Mononuclear cell (primary cell): ENCODE results near the gene VTI1A. TPM values are rescaled to one million over a fixed set of nuclear protein-coding genes. Genes with fewer than 3 reads are reported as not detected.
"Not testable (repeated sequence)": the region's sequence is repeated elsewhere in the genome, so short reads cannot be mapped to it uniquely, and the experiment has no call there.

Experiments used
- H3K27me3 ChIP-seq: 2 replicates; pipeline ENCODE4 v1.6.0; 2011; ENCODE audit warnings: low read length, control low read depth; ENCODE audit not compliant: insufficient read depth
- H3K4me1 ChIP-seq: 2 replicates; pipeline ENCODE4 v1.5.1; 2011; ENCODE audit warnings: mild to moderate bottlenecking, low read length, control low read depth; ENCODE audit not compliant: insufficient read depth
- H3K4me3 ChIP-seq: 2 replicates; pipeline ENCODE4 v1.5.1; 2011; ENCODE audit warnings: mild to moderate bottlenecking, low read length, moderate library complexity
- H3K9me3 ChIP-seq: 2 replicates; pipeline ENCODE4 v1.5.1; 2011; ENCODE audit warnings: low read depth, mild to moderate bottlenecking, control low read depth, low read length
- total RNA-seq: library from RNA; depleted of rRNA; stranded (reverse); fragments of >200 nt; gene quantifications from one replicate; pipeline ENCODE4 v1.2.3, GENCODE V29; 2012

The VTI1A gene
- total RNA-seq, 1 donor = 65.4 TPM

GRCh38 chr10:112590786-112591185, 143.8 kb downstream of the VTI1A start:
- H3K9me3 ChIP-seq, H3K4me1 ChIP-seq, H3K27me3 ChIP-seq, H3K4me3 ChIP-seq: not testable (repeated sequence)

GRCh38 chr10:112593023-112593422, 146.0 kb downstream of the VTI1A start:
- Histone ChIP-seq H3K9me3 (no peaks in the 10 kb centered on the region), H3K4me1 (no peaks in the 10 kb centered on the region), H3K27me3 (no peaks in the 10 kb centered on the region), H3K4me3 (no peak overlapping the region)

GRCh38 chr10:112601214-112602090, 154.4 kb downstream of the VTI1A start:
- Histone ChIP-seq H3K4me1 (no peaks in the 10 kb centered on the region), H3K4me3 (no peak overlapping the region), H3K9me3 (no peaks in the 10 kb centered on the region), H3K27me3 (no peaks in the 10 kb centered on the region)

- no peaks in the 10 kb centered on the region for H3K27me3 ChIP-seq
- no peak overlapping the region for H3K4me3 ChIP-seq
- H3K4me1 ChIP-seq = no peaks in the 10 kb centered on the region
- H3K9me3 ChIP-seq = no peaks in the 10 kb centered on the region
Measured at GRCh38 chr10:112603062-112603461, 156.0 kb downstream of the VTI1A start.

- Histone ChIP-seq H3K4me3 (no peak overlapping the region), H3K4me1 (no peaks in the 10 kb centered on the region), H3K9me3 (no peaks in the 10 kb centered on the region), H3K27me3 (no peaks in the 10 kb centered on the region)
Measured at GRCh38 chr10:112605063-112605462, 158.0 kb downstream of the VTI1A start.

GRCh38 chr10:112607506-112607905, 160.5 kb downstream of the VTI1A start:
- no peaks in the 10 kb centered on the region for H3K27me3 ChIP-seq
- H3K4me3 ChIP-seq = no peak overlapping the region
- H3K9me3 ChIP-seq = no peaks in the 10 kb centered on the region
- no peaks in the 10 kb centered on the region for H3K4me1 ChIP-seq

GRCh38 chr10:112613620-112614019, 166.6 kb downstream of the VTI1A start:
- no peaks in the 10 kb centered on the region for H3K27me3 ChIP-seq
- no peaks in the 10 kb centered on the region for H3K4me1 ChIP-seq
- H3K4me3 ChIP-seq = no peak overlapping the region
- H3K9me3 ChIP-seq = peaks cover 6% of the 10 kb centered on the region

- H3K27me3 ChIP-seq = no peaks in the 10 kb centered on the region
- no peak overlapping the region for H3K4me3 ChIP-seq
- peaks cover 6% of the 10 kb centered on the region for H3K9me3 ChIP-seq
- H3K4me1 ChIP-seq = no peaks in the 10 kb centered on the region
Measured at GRCh38 chr10:112614072-112614471, 167.1 kb downstream of the VTI1A start.

GRCh38 chr10:112614586-112614985, 167.6 kb downstream of the VTI1A start:
- Histone ChIP-seq H3K4me1 (no peaks in the 10 kb centered on the region), H3K9me3 (peaks cover 6% of the 10 kb centered on the region), H3K27me3 (no peaks in the 10 kb centered on the region), H3K4me3 (no peak overlapping the region)

- no peaks in the 10 kb centered on the region for H3K27me3 ChIP-seq
- no peak overlapping the region for H3K4me3 ChIP-seq
- H3K4me1 ChIP-seq = no peaks in the 10 kb centered on the region
- H3K9me3 ChIP-seq = peaks cover 6% of the 10 kb centered on the region
Measured at GRCh38 chr10:112615269-112615668, 168.3 kb downstream of the VTI1A start.

- Histone ChIP-seq H3K27me3 (no peaks in the 10 kb centered on the region), H3K4me3 (no peak overlapping the region), H3K4me1 (no peaks in the 10 kb centered on the region), H3K9me3 (peaks cover 6% of the 10 kb centered on the region)
Measured at GRCh38 chr10:112616647-112617046, 169.6 kb downstream of the VTI1A start.

- H3K27me3 ChIP-seq = no peaks in the 10 kb centered on the region
- peaks cover 6% of the 10 kb centered on the region for H3K9me3 ChIP-seq
- H3K4me1 ChIP-seq = no peaks in the 10 kb centered on the region
- H3K4me3 ChIP-seq = no peak overlapping the region
Measured at GRCh38 chr10:112618814-112619213, 171.8 kb downstream of the VTI1A start.

- Histone ChIP-seq H3K27me3 (no peaks in the 10 kb centered on the region), H3K4me1 (no peaks in the 10 kb centered on the region), H3K9me3 (peaks cover 6% of the 10 kb centered on the region), H3K4me3 (no peak overlapping the region)
Measured at GRCh38 chr10:112619556-112619955, 172.5 kb downstream of the VTI1A start.

- no peak overlapping the region for H3K4me3 ChIP-seq
- H3K27me3 ChIP-seq = no peaks in the 10 kb centered on the region
- no peaks in the 10 kb centered on the region for H3K9me3 ChIP-seq
- no peaks in the 10 kb centered on the region for H3K4me1 ChIP-seq
Measured at GRCh38 chr10:112622786-112623185, 175.8 kb downstream of the VTI1A start.

- Histone ChIP-seq H3K27me3 (no peaks in the 10 kb centered on the region), H3K4me1 (no peaks in the 10 kb centered on the region), H3K4me3 (no peak overlapping the region), H3K9me3 (no peaks in the 10 kb centered on the region)
Measured at GRCh38 chr10:112624546-112625048, 177.6 kb downstream of the VTI1A start.
